Measurements from ENCODE around the gene CEP112.
"Not testable (repeated sequence)": the region's sequence is repeated elsewhere in the genome, so short reads cannot be mapped to it uniquely, and the experiment has no call there.

Gene CEP112

GRCh38 chr17:65711671-65712276 lies 480.2 kb downstream of the CEP112 start:
- DNase-seq: no peak

DNA sequence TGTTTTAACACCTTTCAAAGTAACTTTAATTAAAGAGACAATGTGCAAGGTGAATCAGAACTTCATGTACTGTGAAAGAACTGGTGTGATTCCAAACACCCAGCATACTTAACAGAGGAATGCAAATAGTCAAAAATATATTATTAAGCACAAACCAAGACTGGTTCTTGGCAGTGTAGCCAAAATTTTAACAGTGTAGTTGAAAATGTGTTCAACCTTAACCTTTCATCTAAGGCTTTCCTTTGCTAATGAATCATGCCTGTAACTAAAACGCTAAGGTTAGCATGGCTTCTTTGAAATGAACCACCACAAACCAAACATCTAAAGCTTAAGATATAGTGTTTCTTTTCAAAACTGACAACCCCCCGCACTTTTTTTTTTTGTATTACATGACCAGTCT lies 484.2 kb downstream of the CEP112 start:
- DNase-seq: no peak

DNA sequence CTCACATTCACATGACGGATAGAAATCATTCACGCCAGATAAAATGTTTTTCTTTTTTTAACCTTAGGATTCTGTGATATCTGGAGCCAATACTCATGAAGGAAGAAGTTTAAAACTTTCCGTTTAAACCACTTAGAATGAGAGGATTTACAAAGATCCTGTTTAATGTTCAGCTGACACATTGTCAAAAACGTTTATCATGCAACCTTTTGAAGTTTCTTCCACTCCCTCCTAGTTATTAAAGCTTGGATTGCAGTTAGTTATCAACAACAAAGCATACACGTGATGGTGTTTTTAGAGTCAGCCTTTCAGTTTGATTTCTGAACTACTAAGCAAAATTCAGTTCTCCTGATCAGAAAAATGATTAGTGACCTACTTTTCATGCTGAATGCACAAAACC lies 487.2 kb downstream of the CEP112 start:
- no peak for DNase-seq

GRCh38 chr17:65703891-65704290 lies 488.0 kb downstream of the CEP112 start:
- DNase-seq: no peak

- DNase-seq: no peak
Measured at GRCh38 chr17:65699459-65699858, 492.5 kb downstream of the CEP112 start.

DNA sequence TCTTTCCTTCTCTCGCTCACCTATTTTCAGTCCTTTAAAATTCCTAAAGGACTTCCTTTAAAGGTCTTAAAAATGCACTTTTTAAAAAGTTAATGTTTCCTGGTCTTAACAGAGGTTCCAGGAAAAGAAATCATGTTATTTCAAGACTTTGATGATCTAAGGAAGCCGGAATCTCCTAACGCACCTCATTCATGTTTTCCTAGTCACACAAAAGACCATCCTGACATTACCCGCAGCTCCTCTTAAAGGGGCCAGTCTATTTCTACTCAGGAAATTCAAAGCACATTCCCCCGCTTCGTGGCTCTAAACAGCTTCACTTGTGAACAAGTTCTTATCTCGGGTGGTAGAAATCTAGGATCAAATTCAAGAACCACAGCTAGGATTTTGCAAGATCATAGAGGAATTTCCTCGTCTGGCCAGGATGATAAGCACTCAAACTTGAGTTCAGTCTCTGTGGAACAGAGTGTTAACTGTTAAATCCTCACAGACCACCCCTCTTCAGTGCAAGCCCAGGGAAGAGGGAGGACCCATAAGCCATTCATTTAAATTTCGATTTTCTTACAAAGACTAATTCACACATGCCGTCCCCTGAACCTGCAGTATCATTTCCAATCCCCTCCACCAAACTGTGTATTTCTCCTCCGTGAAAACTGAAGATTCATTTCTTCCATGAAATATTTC lies 493.4 kb downstream of the CEP112 start:
- DNase-seq: no peak

- DNase-seq: no peak
Measured at GRCh38 chr17:65697661-65698060, 494.3 kb downstream of the CEP112 start.

GRCh38 chr17:65696739-65697394 lies 495.1 kb downstream of the CEP112 start:
- no peak for DNase-seq

GRCh38 chr17:65694601-65695000 lies 497.3 kb downstream of the CEP112 start:
- DNase-seq: no peak

DNA sequence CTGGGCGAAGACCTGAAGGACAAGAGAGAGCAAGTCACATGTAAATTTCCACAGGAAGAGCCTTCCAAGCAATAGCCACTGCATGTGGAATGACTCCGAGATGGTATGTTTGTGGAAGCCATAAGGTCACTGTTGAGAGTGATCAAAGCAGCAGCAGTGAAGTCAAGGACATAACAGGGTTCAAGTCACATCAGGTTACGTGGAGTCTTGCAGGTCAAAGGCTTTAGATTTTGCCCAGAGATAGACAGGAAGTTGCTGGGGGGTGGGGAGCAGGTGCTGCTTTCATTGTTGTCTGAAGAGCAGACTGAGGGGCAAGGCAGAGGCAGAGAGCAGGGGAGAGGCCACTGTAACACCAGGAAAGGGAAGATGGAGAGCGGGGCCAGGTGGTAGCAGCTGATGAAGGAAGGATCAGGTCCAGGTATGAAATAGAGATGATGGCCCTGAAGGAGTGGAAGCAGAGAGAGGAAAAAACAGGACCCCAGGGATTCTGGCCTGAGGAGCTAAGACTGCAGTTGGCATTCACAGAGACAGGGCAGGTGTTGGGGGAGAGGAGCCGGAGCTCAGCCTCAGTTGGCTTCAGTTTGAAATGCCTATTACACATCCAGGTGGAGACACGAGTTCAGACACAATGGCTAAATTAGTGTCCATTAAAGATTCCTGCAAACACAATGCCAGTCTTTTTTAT lies 501.2 kb downstream of the CEP112 start:
- DNase-seq: peak in 1 of 2 experiments; percentile 37

DNA sequence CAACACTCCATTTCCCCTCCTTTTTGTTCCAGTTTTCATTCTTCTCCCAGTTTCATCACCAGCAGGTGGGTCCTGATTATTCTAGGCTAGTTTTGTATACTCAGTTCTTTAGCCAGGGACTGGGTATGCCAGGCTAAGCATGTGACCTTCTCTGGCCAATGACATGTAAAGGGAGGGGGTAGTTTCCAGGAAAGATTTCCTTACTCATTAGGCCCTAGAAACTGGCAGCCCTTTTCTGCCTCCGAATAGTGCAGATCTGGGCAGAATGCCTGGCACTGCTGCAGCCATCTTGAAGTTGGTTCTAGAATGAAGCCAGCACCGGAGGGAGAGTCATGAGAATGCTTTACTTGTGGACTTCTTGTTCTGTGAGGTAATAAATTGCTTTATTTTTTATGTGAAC lies 503.6 kb downstream of the CEP112 start:
- DNase-seq: peak; percentile 63 to 86

- no peak for DNase-seq
Measured at GRCh38 chr17:65685110-65685509, 506.8 kb downstream of the CEP112 start.

GRCh38 chr17:65684631-65685030 lies 507.3 kb downstream of the CEP112 start:
- DNase-seq: no peak

GRCh38 chr17:65683428-65683827 lies 508.5 kb downstream of the CEP112 start:
- DNase-seq: no peak

DNA sequence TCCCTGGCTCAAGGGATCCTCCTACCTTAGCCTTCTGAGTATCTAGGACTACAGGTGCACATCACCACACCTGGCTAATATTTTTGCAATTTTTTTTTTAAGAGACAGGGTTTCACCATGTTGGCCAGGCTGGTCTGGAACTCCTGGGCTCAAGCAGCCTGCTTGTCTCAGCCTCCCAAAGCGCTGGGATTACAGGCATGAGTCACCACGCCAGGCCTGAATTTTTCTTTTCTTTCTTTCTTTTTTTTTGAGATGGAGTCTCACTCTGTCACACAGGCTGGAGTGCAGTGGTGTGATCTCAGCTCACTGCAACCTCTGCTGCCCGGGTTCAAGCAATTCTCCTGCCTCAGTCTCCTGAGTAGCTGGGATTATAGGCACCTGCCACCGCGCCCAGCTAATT lies 510.2 kb downstream of the CEP112 start:
- DNase-seq: not testable (repeated sequence)

GRCh38 chr17:65679165-65679845 lies 512.6 kb downstream of the CEP112 start:
- DNase-seq: no peak

DNA sequence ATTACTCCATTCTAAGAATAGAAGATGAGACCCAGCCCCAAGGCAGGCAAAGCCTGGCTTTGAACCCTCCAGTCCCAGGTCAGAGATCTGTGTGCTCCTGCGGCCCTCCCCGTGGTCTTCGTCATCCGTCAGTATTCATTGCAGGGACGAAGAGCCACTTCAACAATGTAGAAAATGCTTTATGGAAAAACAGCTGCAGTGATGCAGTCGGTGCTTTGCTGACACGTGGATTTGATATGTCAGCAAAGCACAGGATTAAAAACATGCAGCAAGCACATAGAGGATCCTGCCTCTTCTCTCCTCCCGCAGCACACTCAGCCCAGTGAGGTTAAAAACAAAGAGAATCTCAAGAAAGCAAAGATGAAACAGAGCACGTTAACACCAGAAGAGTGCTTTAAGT lies 513.4 kb downstream of the CEP112 start:
- DNase-seq: no peak

DNA sequence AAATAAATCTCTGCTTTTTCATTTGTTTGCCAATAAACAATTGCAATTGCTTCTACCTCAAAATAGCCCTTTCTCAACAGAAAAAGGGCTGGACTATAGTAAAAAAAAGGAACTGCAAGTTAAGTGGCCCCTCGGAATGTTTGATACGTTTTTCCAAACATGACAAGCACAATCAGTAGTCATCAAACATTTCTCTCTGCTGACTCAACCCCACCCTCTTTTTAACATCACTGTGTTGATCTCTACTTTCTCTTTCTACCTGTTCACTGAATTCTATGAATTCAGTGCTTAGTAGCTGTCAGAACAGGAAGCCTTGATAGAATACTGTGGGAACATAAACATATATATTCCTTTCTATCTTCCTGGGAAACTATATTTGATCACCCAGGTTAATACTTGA lies 514.0 kb downstream of the CEP112 start:
- no peak for DNase-seq

- DNase-seq: no peak
Measured at GRCh38 chr17:65674246-65675045, 517.5 kb downstream of the CEP112 start.

DNA sequence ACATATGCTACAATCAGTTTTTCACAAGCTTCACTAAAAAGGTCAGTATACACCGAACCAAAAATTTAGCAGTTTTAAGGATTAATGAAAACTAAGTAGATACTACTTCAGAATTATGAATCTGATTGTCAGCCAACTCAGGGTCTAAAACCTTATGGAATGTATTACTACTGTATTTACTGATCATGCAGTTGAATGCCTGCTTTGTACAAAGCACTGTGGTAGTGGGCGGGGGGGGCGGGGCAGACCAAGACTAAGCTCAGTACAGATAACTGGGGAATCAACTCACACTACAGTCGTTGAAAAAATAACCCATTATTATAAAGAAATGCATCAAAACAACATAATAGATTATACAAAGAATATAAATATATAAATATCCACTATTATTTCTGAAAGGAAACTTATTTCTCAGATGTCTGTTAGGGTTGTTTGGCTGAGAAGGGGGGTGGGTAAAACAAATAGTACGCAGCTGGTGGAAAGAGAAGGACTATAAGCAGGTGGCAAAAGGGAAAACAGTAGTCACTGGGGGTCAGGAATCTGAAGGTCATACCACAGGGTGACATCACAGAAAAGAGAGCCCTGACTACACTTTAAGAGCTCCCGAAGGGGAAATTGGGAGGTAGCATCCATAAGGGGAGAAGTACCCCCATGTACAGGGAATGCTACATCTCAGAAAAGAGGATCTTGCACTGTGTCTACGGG lies 521.1 kb downstream of the CEP112 start:
- DNase-seq: peak in 1 of 2 experiments; percentile 18

DNA sequence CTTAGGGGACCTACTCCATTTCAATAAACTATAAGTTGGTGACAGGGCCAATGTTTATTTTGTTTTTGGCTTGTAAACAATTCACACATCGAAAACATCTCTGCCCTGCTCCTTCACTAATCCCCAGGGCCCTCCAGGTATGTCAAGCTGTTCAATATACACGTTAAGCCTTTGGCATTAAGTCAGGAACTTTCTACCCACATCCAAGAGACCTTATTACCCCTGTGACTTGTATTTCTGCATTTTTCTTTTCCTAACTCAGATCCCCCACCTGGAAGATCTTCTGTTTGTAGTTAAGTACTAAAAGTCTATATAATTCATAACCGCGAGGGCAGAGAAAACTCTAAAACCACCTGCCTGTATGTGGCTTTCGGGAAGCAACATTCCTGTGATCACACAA lies 523.7 kb downstream of the CEP112 start:
- no peak for DNase-seq

DNA sequence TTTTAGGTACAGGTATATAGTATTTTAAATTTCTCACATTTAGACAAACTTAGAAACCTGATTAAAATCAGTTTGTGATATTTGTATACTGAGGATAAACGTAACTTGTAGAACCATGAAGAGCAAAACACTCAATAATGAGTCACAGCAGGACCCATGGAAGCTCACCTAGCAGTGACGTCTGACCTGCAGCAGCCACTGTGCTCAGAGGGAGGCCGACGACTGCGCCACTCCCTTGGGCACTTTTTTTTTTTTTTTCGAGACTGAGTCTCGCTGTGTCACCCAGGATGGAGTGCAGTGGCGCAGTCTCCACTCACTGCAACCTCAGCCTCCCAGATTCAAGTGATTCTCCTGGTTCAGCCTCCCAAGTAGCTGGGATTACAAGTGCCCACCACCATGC lies 524.3 kb downstream of the CEP112 start:
- no peak for DNase-seq
